ENCODE results near the gene ZNF121.

DNA sequence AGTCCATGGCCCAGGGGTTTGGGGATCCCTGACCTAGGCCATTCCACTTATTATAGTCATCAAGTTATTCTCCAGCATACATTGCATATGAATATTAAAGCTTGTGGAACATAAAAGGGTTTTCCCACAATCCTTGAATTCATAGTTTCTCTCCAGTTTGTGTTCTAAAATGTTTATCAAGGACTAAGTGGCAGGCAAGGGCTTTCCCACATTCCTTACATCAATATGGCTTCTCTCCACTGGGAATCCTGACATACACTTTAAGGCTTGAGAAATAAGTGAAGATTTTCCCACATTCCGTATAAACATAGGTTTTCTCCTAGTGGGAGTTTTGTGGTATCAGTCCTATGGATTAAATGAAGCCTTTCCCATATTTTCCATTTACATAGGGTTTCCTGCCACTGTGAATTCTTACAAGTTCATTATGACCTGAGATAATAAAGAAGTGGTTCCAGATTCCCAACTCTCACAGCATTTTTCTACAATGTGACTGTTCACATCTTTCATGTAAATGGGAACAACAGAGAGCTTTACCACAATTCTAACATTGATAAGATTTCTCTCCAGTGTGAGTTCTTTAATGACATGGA, 60.3 kb downstream of the ZNF121 start:
- TF ChIP-seq CTCF (IDR thresholded peaks at IDR 0.05; ENCODE audit: borderline replicate concordance, extremely low read depth, low read length, poor library complexity, severe bottlenecking) (no peak), EZH2 (IDR thresholded peaks at IDR 0.05; ENCODE audit: borderline replicate concordance, low read depth, low read length, severe bottlenecking) (no peak)

Data from DND-41 (cell line).